ENCODE results near the gene PCSK5.

DNA sequence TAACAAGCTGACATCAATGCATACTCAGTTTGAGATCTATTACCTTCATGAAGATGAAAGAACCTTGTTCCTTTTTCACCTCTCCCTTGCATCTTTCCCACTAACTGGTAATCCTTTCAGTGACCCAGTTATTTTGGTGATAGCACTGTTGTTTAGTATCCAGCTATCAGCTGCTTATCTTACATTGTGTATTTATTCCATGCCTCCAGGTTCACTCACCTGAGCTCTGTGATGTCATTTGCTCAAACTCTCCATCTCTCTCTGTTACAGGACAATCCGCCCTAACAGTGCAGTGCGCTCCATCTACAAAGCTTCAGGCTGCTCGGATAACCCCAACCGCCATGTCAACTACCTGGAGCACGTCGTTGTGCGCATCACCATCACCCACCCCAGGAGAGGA lies 268.2 kb downstream of the PCSK5 start:
- TF ChIP-seq JUN (IDR thresholded peaks at IDR 0.05; ENCODE audit: low read depth, low read length) (no peak), POLR2A (IDR thresholded peaks at IDR 0.05; ENCODE audit: control extremely low read depth in 1 of 2, low read depth in 2 of 2, low read length in 2 of 2) (no peak), BACH1 (IDR thresholded peaks at IDR 0.05; ENCODE audit: low read length) (no peak), CEBPB (IDR thresholded peaks at IDR 0.05; ENCODE audit: low read depth, low read length) (no peak), BRCA1 (IDR thresholded peaks at IDR 0.05; ENCODE audit: low read depth, low read length) (no peak)
